H9 (cell line): ENCODE measurements around the gene LRP3. TPM values are rescaled to one million over a fixed set of nuclear protein-coding genes. Genes with fewer than 3 reads are reported as not detected.

Experiments
- DNase-seq: peaks from one replicate; pipeline ENCODE4 v3.0.0-alpha.2; 2017
- H2AFZ ChIP-seq: one replicate; pipeline ENCODE4 v1.6.1; 2013; ENCODE audit warnings: mild to moderate bottlenecking, low read length, control low read depth, moderate library complexity
- H2AK5ac ChIP-seq: 2 replicates; pipeline ENCODE4 v1.6.1; 2013; ENCODE audit warnings: low read length, control low read depth, mixed read lengths; ENCODE audit not compliant: insufficient read length
- H2BK120ac ChIP-seq: one replicate; pipeline ENCODE4 v1.6.1; 2013; ENCODE audit warnings: low read depth, mild to moderate bottlenecking, low read length, control low read depth, inconsistent platforms; ENCODE audit not compliant: poor library complexity, severe bottlenecking
- H2BK12ac ChIP-seq: 2 replicates; pipeline ENCODE4 v1.6.1; 2013; ENCODE audit warnings: low read length, control low read depth, mixed read lengths, low read depth; ENCODE audit not compliant: insufficient read length
- H2BK15ac ChIP-seq: 2 replicates; pipeline ENCODE4 v1.6.1; 2013; ENCODE audit warnings: low read depth, low read length, control low read depth
- H2BK20ac ChIP-seq: one replicate; pipeline ENCODE4 v1.6.1; 2013; ENCODE audit warnings: low read depth, mild to moderate bottlenecking, low read length, control low read depth, inconsistent platforms; ENCODE audit not compliant: poor library complexity, severe bottlenecking
- H2BK5ac ChIP-seq: 2 replicates; pipeline ENCODE4 v1.6.1; 2013; ENCODE audit warnings: low read length, control low read depth, mixed read lengths; ENCODE audit not compliant: insufficient read length
- H3K14ac ChIP-seq: 2 replicates; pipeline ENCODE4 v1.6.1; 2013; ENCODE audit warnings: low read length, control low read depth; ENCODE audit not compliant: insufficient read depth
- H3K18ac ChIP-seq: 2 replicates; pipeline ENCODE4 v1.6.1; 2013; ENCODE audit warnings: low read depth, mild to moderate bottlenecking, mixed read lengths, low read length, control low read depth; ENCODE audit not compliant: insufficient read length
- H3K23ac ChIP-seq: 2 replicates; pipeline ENCODE4 v1.6.1; 2013; ENCODE audit warnings: low read length, control low read depth, mixed read lengths, low read depth; ENCODE audit not compliant: insufficient read length
- H3K23me2 ChIP-seq: 2 replicates; pipeline ENCODE4 v1.6.1; 2013; ENCODE audit warnings: low read depth, mild to moderate bottlenecking, mixed read lengths, low read length, control low read depth; ENCODE audit not compliant: insufficient read length, poor library complexity, severe bottlenecking
- H3K27ac ChIP-seq: 2 replicates; pipeline ENCODE4 v1.5.1; 2013; ENCODE audit warnings: low read length, control low read depth, mixed read lengths, low read depth; ENCODE audit not compliant: insufficient read length
- H3K27me3 ChIP-seq: 2 replicates; pipeline ENCODE4 v1.6.1; 2013; ENCODE audit warnings: low read length, control low read depth, inconsistent platforms; ENCODE audit not compliant: insufficient read depth
- H3K4ac ChIP-seq: 2 replicates; pipeline ENCODE4 v1.6.1; 2013; ENCODE audit warnings: low read depth, mild to moderate bottlenecking, control low read depth, inconsistent platforms, low read length, moderate library complexity
- H3K4me1 ChIP-seq: 2 replicates; pipeline ENCODE4 v1.6.1; 2013; ENCODE audit warnings: low read length, control low read depth, inconsistent platforms; ENCODE audit not compliant: insufficient read depth
- H3K4me2 ChIP-seq: 2 replicates; pipeline ENCODE4 v1.6.1; 2013; ENCODE audit warnings: low read length, control low read depth, mixed read lengths; ENCODE audit not compliant: insufficient read length, insufficient read depth
- H3K56ac ChIP-seq: 2 replicates; pipeline ENCODE4 v1.6.1; 2013; ENCODE audit warnings: low read depth, mild to moderate bottlenecking, mixed read lengths, low read length, control low read depth; ENCODE audit not compliant: insufficient read length
- H3K79me1 ChIP-seq: 2 replicates; pipeline ENCODE4 v1.6.1; 2013; ENCODE audit warnings: low read depth, mild to moderate bottlenecking, moderate library complexity, low read length, control low read depth, inconsistent platforms; ENCODE audit not compliant: insufficient read depth, poor library complexity, severe bottlenecking
- H3K79me2 ChIP-seq: 2 replicates; pipeline ENCODE4 v1.6.1; 2013; ENCODE audit warnings: low read length, control low read depth, inconsistent platforms; ENCODE audit not compliant: insufficient read depth
- H3K9ac ChIP-seq: 2 replicates; pipeline ENCODE4 v1.6.1; 2013; ENCODE audit warnings: low read length, control low read depth, mixed read lengths; ENCODE audit not compliant: insufficient read length; ENCODE audit errors: extremely low read depth
- H3K9me3 ChIP-seq: one replicate; pipeline ENCODE4 v1.6.1; 2013; ENCODE audit warnings: low read depth, low read length, inconsistent platforms; ENCODE audit not compliant: control insufficient read depth
- H3T11ph ChIP-seq: one replicate; pipeline ENCODE4 v1.6.1; 2013; ENCODE audit warnings: mild to moderate bottlenecking, low read length, control low read depth, inconsistent platforms
- H4K20me1 ChIP-seq: one replicate; pipeline ENCODE4 v1.6.1; 2013; ENCODE audit not compliant: control insufficient read depth, insufficient read length, insufficient read depth
- H4K5ac ChIP-seq: 2 replicates; pipeline ENCODE4 v1.6.1; 2013; ENCODE audit warnings: low read depth, mild to moderate bottlenecking, mixed read lengths, low read length, control low read depth; ENCODE audit not compliant: insufficient read length
- H4K8ac ChIP-seq: replicated peaks from 2 replicates; pipeline ENCODE4 v1.6.1; 2013; ENCODE audit warnings: low read length, control low read depth, mixed read lengths, low read depth; ENCODE audit not compliant: insufficient read length
- H4K91ac ChIP-seq: 2 replicates; pipeline ENCODE4 v1.6.1; 2013; ENCODE audit warnings: low read depth, mild to moderate bottlenecking, moderate library complexity, mixed read lengths, low read length, control low read depth; ENCODE audit not compliant: insufficient read length
- H3K27ac Mint-ChIP-seq, 3 experiments: 2 replicates in 2 of 3; 3 replicates in 1 of 3; pipeline ENCODE4 v1.8.0; 2020 to 2021; ENCODE audit warnings: mixed read lengths in 3 of 3, mild to moderate bottlenecking in 1 of 3, moderate library complexity in 1 of 3
- H3K27me3 Mint-ChIP-seq: 2 replicates; pipeline ENCODE4 v1.8.0; 2021; ENCODE audit warnings: low read depth, mild to moderate bottlenecking, moderate library complexity, mixed read lengths
- H3K36me3 Mint-ChIP-seq, 3 experiments: 2 replicates in 2 of 3; 3 replicates in 1 of 3; pipeline ENCODE4 v1.8.0; 2020 to 2021; ENCODE audit warnings: low read depth in 3 of 3, mixed read lengths in 3 of 3; ENCODE audit not compliant: insufficient read depth in 1 of 3
- H3K4me1 Mint-ChIP-seq, 2 experiments: 2 replicates each; pipeline ENCODE4 v1.8.0; 2020; ENCODE audit warnings: mixed read lengths in 2 of 2
- H3K4me3 Mint-ChIP-seq, 2 experiments: 2 replicates in 1 of 2; 3 replicates in 1 of 2; pipeline ENCODE4 v1.8.0; 2020 to 2021; ENCODE audit warnings: mild to moderate bottlenecking in 2 of 2, mixed read lengths in 2 of 2, moderate library complexity in 1 of 2
- H3K9me3 Mint-ChIP-seq, 2 experiments: 2 replicates in 1 of 2; 3 replicates in 1 of 2; pipeline ENCODE4 v1.8.0; 2020; ENCODE audit warnings: mild to moderate bottlenecking in 2 of 2, mixed read lengths in 2 of 2, moderate library complexity in 1 of 2
- WGBS: extraction: QIAGEN DNeasy Blood & Tissue Kit; methylation state at CpG from one replicate; pipeline ENCODE4 v1.1.7; 2013; ENCODE audit warnings: missing lambda C conversion rate, low lambda C conversion rate, mixed read lengths; ENCODE audit not compliant: insufficient read length; ENCODE audit errors: extremely low coverage; 5-methylcytosine and 5-hydroxymethylcytosine counted together
- total RNA-seq: library from RNA; stranded (reverse); gene quantifications from 2 replicates; pipeline ENCODE4 v1.2.1, GENCODE V29; 2021
- TF ChIP-seq, protein P1 (sequence below): fragments of 200-600 bp; sonication (generic); conservative IDR thresholded peaks from 3 replicates; pipeline ENCODE4 v1.8.0; 2021; ENCODE audit warnings: antibody characterized with exemption, mild to moderate bottlenecking

The LRP3 gene
- total RNA-seq, 1 experiment from 2014 or later = 29.2 TPM

DNA sequence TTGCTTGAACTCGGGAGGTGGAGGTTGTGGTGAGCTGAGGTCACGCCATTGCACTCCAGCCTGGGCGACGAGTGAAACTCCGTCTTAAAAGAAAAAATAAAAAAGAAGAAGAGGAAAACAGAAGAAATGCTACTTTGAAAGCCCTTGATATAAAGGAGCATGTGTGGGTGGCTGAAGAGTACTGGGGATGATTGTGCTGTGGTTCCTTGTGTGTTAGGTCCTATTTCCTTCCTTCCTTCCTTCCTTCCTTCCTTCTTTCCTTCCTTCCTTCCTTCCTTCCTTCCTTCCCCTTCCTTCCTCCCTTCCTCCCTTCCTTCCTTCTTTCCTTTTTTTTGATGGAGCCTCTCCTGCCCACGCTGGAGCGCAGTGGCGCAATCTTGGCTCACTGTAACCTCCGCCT is 47.9 kb upstream of the LRP3 start:
- H3K27me3 Mint-ChIP-seq = peaks cover 2% of the 10 kb centered on the region; the same call in 1 of the 2 replicates
- Histone ChIP-seq H2BK120ac (no peak overlapping the region), H3T11ph (no peak overlapping the region), H3K18ac (no peak overlapping the region), H4K8ac (no peak overlapping the region), H3K4me1 (no peaks in the 10 kb centered on the region), H3K79me2 (no peaks in the 10 kb centered on the region), H3K56ac (no peak overlapping the region), H2BK15ac (no peak overlapping the region), H2AFZ (no peak overlapping the region), H3K9ac (no peak overlapping the region), H3K27me3 (no peaks in the 10 kb centered on the region), H3K14ac (no peak overlapping the region), H4K5ac (no peak overlapping the region), H3K23ac (no peak overlapping the region), H2BK5ac (no peak overlapping the region), H3K9me3 (no peaks in the 10 kb centered on the region), H4K20me1 (no peaks in the 10 kb centered on the region), H2BK20ac (no peak overlapping the region), H3K4ac (no peak overlapping the region), H3K4me2 (no peak overlapping the region), H2BK12ac (no peak overlapping the region), H2AK5ac (no peak overlapping the region), H3K23me2 (no peaks in the 10 kb centered on the region), H3K79me1 (no peaks in the 10 kb centered on the region), H4K91ac (no peak overlapping the region), H3K27ac (no peak overlapping the region)
- no peak overlapping the region for H3K4me3 Mint-ChIP-seq
- no peaks in the 10 kb centered on the region for H3K36me3 Mint-ChIP-seq
- H3K27ac Mint-ChIP-seq = no peak overlapping the region
- H3K4me1 Mint-ChIP-seq = peaks cover 0 to 7% of the 10 kb centered on the region in 2 experiments; a peak in 2 of 4 replicates
- no CpG with 5 or more reads among the region's 9 CpGs for WGBS
- TF ChIP-seq, protein P1, sequence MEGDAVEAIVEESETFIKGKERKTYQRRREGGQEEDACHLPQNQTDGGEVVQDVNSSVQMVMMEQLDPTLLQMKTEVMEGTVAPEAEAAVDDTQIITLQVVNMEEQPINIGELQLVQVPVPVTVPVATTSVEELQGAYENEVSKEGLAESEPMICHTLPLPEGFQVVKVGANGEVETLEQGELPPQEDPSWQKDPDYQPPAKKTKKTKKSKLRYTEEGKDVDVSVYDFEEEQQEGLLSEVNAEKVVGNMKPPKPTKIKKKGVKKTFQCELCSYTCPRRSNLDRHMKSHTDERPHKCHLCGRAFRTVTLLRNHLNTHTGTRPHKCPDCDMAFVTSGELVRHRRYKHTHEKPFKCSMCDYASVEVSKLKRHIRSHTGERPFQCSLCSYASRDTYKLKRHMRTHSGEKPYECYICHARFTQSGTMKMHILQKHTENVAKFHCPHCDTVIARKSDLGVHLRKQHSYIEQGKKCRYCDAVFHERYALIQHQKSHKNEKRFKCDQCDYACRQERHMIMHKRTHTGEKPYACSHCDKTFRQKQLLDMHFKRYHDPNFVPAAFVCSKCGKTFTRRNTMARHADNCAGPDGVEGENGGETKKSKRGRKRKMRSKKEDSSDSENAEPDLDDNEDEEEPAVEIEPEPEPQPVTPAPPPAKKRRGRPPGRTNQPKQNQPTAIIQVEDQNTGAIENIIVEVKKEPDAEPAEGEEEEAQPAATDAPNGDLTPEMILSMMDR = no peak
- no peaks in the 10 kb centered on the region for H3K9me3 Mint-ChIP-seq
- DNase-seq = no peak
